ENCODE data around the gene ZNF117. TPM values are rescaled to one million over a fixed set of nuclear protein-coding genes. Genes with fewer than 3 reads are reported as not detected.
A peak's percentile ranks its signal among the peaks of the same experiment; 100 is the strongest.
"Not testable (repeated sequence)": the region's sequence is repeated elsewhere in the genome, so short reads cannot be mapped to it uniquely, and the experiment has no call there.

Gene ZNF117
- total and polyA plus RNA-seq, 2 experiments from 2014 or later: 1.2 to 2.8 TPM

DNA sequence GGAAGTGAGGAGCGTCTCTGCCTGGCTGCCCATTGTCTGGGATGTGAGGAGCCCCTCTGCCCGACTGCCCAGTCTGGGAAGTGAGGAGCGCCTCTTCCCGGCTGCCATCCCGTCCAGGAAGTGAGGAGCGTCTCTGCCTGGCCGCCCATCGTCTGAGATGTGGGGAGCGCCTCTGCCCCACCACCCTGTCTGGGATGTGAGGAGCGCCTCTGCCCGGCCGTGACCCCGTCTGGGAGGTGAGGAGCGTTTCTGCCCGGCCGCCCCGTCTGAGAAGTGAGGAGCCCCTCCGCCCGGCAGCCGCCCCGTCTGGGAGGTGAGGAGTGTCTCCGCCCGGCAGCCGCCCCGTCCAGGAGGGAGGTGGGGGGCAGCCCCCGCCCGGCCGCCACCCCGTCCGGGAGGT is 42.6 kb upstream of the ZNF117 start:
- 60 to 85% methylated on average over 1 to 30 of the region's 30 CpGs for WGBS, 2 experiments (ENCODE audit: low coverage in 1 of 2, low lambda C conversion rate in 2 of 2, missing lambda C conversion rate in 2 of 2)

DNA sequence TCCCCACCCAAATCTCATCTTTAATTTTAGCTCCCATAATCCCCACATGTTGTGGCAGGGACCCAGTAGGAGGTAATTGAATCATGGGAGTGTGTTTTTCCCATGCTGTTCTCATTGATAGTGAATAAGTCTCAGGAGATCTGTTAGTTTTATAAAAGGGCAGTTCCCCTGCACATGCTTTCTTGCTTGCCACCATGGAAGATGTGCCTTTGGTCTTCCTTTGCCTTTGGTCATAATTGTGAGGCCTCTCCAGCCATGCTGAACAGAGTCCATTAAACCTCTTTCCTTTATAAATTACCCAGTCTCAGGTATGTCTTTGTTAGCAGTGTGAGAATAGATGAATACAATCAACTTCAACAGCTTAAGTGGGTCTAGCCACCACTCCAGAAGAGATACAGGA is 34.2 kb upstream of the ZNF117 start:
- H3K4me2 ChIP-seq (ENCODE audit: unreplicated experiment); H2AFZ ChIP-seq; H3K4me3 ChIP-seq; H3K9ac ChIP-seq; H4K20me1 ChIP-seq (ENCODE audit: insufficient read depth); H3K27ac ChIP-seq; H3K27me3 ChIP-seq (replicated peaks; ENCODE audit: insufficient read depth); H3K9me2 ChIP-seq (ENCODE audit: insufficient read depth); DNase-seq; H3K36me3 ChIP-seq (ENCODE audit: low read depth); H3K79me2 ChIP-seq (ENCODE audit: insufficient read depth); H3K4me1 ChIP-seq (ENCODE audit: insufficient read depth); in situ Hi-C loops (cut with MboI); H3K9me3 ChIP-seq (ENCODE audit: low read depth); H3F3A ChIP-seq (ENCODE audit: insufficient read depth): not testable (repeated sequence)

More for the DNA sequence above, 42.6 kb upstream of the ZNF117 start:
- H3K27me3 ChIP-seq (replicated peaks; ENCODE audit: insufficient read depth); H3K4me1 ChIP-seq (ENCODE audit: insufficient read depth); H3K9me3 ChIP-seq (ENCODE audit: low read depth); H3F3A ChIP-seq (ENCODE audit: insufficient read depth); DNase-seq; H2AFZ ChIP-seq; in situ Hi-C loops (cut with MboI); H3K9ac ChIP-seq; H3K27ac ChIP-seq; H3K4me3 ChIP-seq; H3K9me2 ChIP-seq (ENCODE audit: insufficient read depth); H3K4me2 ChIP-seq (ENCODE audit: unreplicated experiment); H3K79me2 ChIP-seq (ENCODE audit: insufficient read depth); H4K20me1 ChIP-seq (ENCODE audit: insufficient read depth); H3K36me3 ChIP-seq (ENCODE audit: low read depth): not testable (repeated sequence)

DNA sequence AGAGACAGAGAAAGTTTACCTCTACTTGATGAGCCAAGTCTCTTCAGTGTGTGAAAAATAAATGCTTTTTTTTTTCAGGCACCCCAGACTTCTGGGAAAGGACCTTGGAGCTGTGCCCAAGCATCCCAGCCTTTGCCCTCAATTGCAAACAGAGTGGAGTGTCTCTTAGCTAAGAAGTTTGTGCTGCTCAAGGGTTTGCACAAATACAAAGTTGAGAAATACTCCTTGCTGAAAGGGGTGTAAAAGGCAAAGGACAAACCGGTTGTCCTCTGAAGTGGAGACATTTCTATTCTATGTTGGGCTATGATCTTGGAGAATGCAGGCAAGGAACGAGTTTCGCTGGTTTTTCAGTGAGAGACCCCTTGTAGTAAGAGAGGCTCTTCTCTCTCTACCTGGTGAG is 30.1 kb upstream of the ZNF117 start:
- H3K9me3 ChIP-seq (ENCODE audit: low read depth); H3K9ac ChIP-seq; H3K4me3 ChIP-seq; H3K4me1 ChIP-seq (ENCODE audit: insufficient read depth); H4K20me1 ChIP-seq (ENCODE audit: insufficient read depth); in situ Hi-C loops (cut with MboI); H3K36me3 ChIP-seq (ENCODE audit: low read depth); DNase-seq; H3K4me2 ChIP-seq (ENCODE audit: unreplicated experiment); H3K27ac ChIP-seq; H2AFZ ChIP-seq; H3K79me2 ChIP-seq (ENCODE audit: insufficient read depth); H3F3A ChIP-seq (ENCODE audit: insufficient read depth); H3K27me3 ChIP-seq (replicated peaks; ENCODE audit: insufficient read depth); H3K9me2 ChIP-seq (ENCODE audit: insufficient read depth): not testable (repeated sequence)
- WGBS, 2 experiments (ENCODE audit: low coverage in 1 of 2, low lambda C conversion rate in 2 of 2, missing lambda C conversion rate in 2 of 2): 86 to 92% methylated on average over 2 of the region's 3 CpGs

DNA sequence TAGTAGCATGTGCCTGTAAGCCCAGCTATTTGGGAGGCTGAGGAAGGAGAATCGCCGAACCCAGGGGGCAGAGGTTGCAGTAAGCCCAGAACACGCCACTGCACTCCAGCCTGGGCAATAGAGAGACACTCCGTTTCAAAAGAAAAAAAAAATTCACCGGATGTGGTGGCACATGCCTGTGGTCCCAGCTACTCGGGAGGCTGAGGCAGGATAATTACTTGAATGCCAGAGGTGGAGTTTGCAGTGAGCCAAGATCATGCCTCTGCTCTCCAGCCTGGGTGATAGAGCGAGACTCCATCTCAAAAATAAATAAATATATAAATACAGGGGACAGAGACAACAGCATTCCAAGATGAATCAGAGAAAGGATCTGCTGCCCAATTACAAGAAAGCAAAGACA is 19.0 kb upstream of the ZNF117 start:
- H4K20me1 ChIP-seq (ENCODE audit: insufficient read depth); H3K27me3 ChIP-seq (replicated peaks; ENCODE audit: insufficient read depth); H3K4me3 ChIP-seq; H3K4me2 ChIP-seq (ENCODE audit: unreplicated experiment); in situ Hi-C loops (cut with MboI); DNase-seq; H3F3A ChIP-seq (ENCODE audit: insufficient read depth); H3K9ac ChIP-seq; H3K27ac ChIP-seq; H3K9me2 ChIP-seq (ENCODE audit: insufficient read depth); H2AFZ ChIP-seq; H3K4me1 ChIP-seq (ENCODE audit: insufficient read depth); H3K36me3 ChIP-seq (ENCODE audit: low read depth); H3K9me3 ChIP-seq (ENCODE audit: low read depth): not testable (repeated sequence)
- 69 to 71% methylated on average over 6 to 7 of the region's 7 CpGs for WGBS, 2 experiments (ENCODE audit: low coverage in 1 of 2, low lambda C conversion rate in 2 of 2, missing lambda C conversion rate in 2 of 2)
- H3K79me2 ChIP-seq (ENCODE audit: insufficient read depth): peaks cover 14% of the 10 kb centered on the region

DNA sequence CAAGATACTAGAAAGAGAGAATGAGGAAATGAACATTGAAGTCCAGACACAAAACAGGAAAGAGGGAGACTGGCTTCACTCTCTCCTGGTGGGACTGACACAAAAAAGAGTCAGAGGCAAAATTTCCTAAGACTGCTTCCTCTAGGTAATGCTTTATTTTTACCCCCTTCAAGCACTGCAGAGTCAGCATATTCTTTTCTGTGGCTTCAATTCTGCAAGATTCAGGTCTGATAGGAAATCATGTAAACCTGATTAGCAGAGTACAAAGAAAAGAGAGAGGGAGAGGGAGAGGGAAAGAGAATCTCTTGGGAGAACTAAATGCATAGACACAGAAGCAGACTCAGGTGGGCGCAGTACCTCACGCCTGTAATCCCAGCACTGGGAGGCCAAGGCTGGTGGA is 18.6 kb upstream of the ZNF117 start:
- H3K27ac ChIP-seq; in situ Hi-C loops (cut with MboI); H3K9me3 ChIP-seq (ENCODE audit: low read depth); H3K9ac ChIP-seq; DNase-seq; H3K9me2 ChIP-seq (ENCODE audit: insufficient read depth); H3K4me3 ChIP-seq; H3K4me2 ChIP-seq (ENCODE audit: unreplicated experiment); H2AFZ ChIP-seq; H3K36me3 ChIP-seq (ENCODE audit: low read depth); H3F3A ChIP-seq (ENCODE audit: insufficient read depth); H3K27me3 ChIP-seq (replicated peaks; ENCODE audit: insufficient read depth); H4K20me1 ChIP-seq (ENCODE audit: insufficient read depth); H3K4me1 ChIP-seq (ENCODE audit: insufficient read depth): not testable (repeated sequence)
- H3K79me2 ChIP-seq (ENCODE audit: insufficient read depth): peaks cover 19% of the 10 kb centered on the region
- WGBS, 2 experiments (ENCODE audit: low coverage in 1 of 2, low lambda C conversion rate in 2 of 2, missing lambda C conversion rate in 2 of 2): 31 to 53% methylated on average over 2 of the region's 2 CpGs

DNA sequence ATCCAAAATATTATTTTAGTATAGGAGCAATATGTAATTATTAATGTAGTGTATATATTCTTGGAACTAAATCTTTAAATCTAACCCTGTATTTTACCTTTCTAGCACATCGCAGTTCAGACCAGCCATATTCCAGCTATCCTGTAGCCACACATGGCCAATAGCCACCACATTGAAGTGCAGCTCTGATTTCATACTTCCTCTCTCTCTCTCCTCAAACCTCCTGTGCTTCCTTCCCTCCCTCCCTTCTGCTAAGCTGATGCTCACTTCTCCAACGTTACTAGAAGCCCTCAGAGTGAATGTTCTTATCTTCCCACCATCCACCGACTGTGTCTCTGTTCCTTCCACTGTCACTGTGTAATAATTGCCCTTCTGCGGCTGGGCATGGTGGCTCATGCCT is 16.2 kb upstream of the ZNF117 start:
- H3K4me1 ChIP-seq (ENCODE audit: insufficient read depth); H3K9me3 ChIP-seq (ENCODE audit: low read depth); H3K9ac ChIP-seq; H3K27me3 ChIP-seq (replicated peaks; ENCODE audit: insufficient read depth); H3K27ac ChIP-seq; H4K20me1 ChIP-seq (ENCODE audit: insufficient read depth); H3K9me2 ChIP-seq (ENCODE audit: insufficient read depth); in situ Hi-C loops (cut with MboI); H3F3A ChIP-seq (ENCODE audit: insufficient read depth); H3K36me3 ChIP-seq (ENCODE audit: low read depth): not testable (repeated sequence)
- Histone ChIP-seq H2AFZ (peak overlapping the region; percentile 87), H3K4me3 (peak overlapping the region; percentile 89; the same call in 1 of the 2 replicates), H3K79me2 (ENCODE audit: insufficient read depth) (peaks cover 42% of the 10 kb centered on the region), H3K4me2 (ENCODE audit: unreplicated experiment) (peak overlapping the region; percentile 23)
- DNase-seq: peak; percentile 4
- WGBS, 2 experiments (ENCODE audit: low coverage in 1 of 2, low lambda C conversion rate in 2 of 2, missing lambda C conversion rate in 2 of 2): 51 to 54% methylated on average over 4 of the region's 4 CpGs

Data from GM23248 (cell line).